ENCODE results near the gene NEK3. TPM values are rescaled to one million over a fixed set of nuclear protein-coding genes. Genes with fewer than 3 reads are reported as not detected.

The NEK3 gene
- total RNA-seq, 1 experiment from 2014 or later: 13.3 TPM

DNA sequence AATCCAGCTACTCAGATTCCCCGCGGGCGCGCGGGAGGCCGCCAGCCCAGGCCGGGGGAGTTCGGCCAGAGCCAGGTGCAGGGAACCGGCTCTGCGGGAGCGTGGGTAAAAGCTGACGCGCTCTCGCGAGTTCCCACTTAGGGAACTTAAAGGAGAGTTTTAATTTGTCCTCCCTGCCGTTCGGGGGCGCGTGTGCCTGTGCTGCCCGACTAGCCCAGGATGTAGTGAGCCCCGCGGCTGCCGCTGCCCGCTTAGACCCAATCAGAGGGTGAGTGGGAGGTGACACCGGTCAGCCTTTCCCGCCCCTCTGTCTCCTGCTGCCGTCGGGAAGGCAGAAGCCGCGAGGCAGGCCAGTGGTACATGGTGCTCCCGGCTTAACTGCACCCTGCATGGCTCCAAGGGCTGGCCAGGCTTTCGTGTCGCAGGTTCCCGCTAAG, 36.0 kb upstream of the NEK3 start:
- Mint-ChIP-seq H3K27me3 (ENCODE audit: low read depth) (no peaks in the 10 kb centered on the region), H3K9me3 (no peaks in the 10 kb centered on the region), H3K27ac (no peak overlapping the region), H3K4me3 (peak overlapping the region in 1 of 2 experiments; percentile 50; a peak in 2 of 5 replicates), H3K4me1 (peaks cover 8 to 11% of the 10 kb centered on the region in 2 experiments), H3K36me3 (ENCODE audit: insufficient read depth in 1 of 3, low read depth in 3 of 3) (peaks cover 0 to 2% (median 0%) of the 10 kb centered on the region in 3 experiments; a peak in 1 of 7 replicates)
- no peak overlapping the region for H3K18ac ChIP-seq (ENCODE audit: insufficient read length, low read depth, low read length)
- H3K14ac ChIP-seq (ENCODE audit: insufficient read depth, low read length): no peak overlapping the region
- no peak overlapping the region for H2BK20ac ChIP-seq (ENCODE audit: low read depth, low read length, poor library complexity, severe bottlenecking)
- H4K8ac ChIP-seq (replicated peaks; ENCODE audit: insufficient read length, low read depth, low read length): no peak overlapping the region
- H3K4ac ChIP-seq (ENCODE audit: low read depth, low read length): no peak overlapping the region
- H2BK12ac ChIP-seq (ENCODE audit: insufficient read length, low read depth, low read length): no peak overlapping the region
- peaks cover 6% of the 10 kb centered on the region; the same call in 1 of the 2 replicates for H3K79me2 ChIP-seq (ENCODE audit: insufficient read depth, low read length)
- no peak overlapping the region for H2BK15ac ChIP-seq (ENCODE audit: low read depth, low read length)
- no peaks in the 10 kb centered on the region for H4K20me1 ChIP-seq (ENCODE audit: control insufficient read depth, insufficient read depth, insufficient read length)
- H4K5ac ChIP-seq (ENCODE audit: insufficient read length, low read depth, low read length): no peak overlapping the region
- peaks cover 3% of the 10 kb centered on the region for H3K23me2 ChIP-seq (ENCODE audit: insufficient read length, low read depth, low read length, poor library complexity, severe bottlenecking)
- H2BK5ac ChIP-seq (ENCODE audit: insufficient read length, low read length): no peak overlapping the region
- no peak overlapping the region for H3K9ac ChIP-seq (ENCODE audit: extremely low read depth, insufficient read length, low read length)
- H3K27ac ChIP-seq (ENCODE audit: insufficient read length, low read depth, low read length): no peak overlapping the region
- H3K27me3 ChIP-seq (ENCODE audit: insufficient read depth, low read length): no peaks in the 10 kb centered on the region
- no peaks in the 10 kb centered on the region for H3K79me1 ChIP-seq (ENCODE audit: insufficient read depth, low read depth, low read length, poor library complexity, severe bottlenecking)
- peak; percentile 92 for DNase-seq
- no peak overlapping the region for H3K4me2 ChIP-seq (ENCODE audit: insufficient read depth, insufficient read length, low read length)
- no peak overlapping the region for H2AFZ ChIP-seq (ENCODE audit: low read length)
- H3K23ac ChIP-seq (ENCODE audit: insufficient read length, low read depth, low read length): no peak overlapping the region
- no peak overlapping the region for H3T11ph ChIP-seq (ENCODE audit: low read length)
- WGBS (ENCODE audit: extremely low coverage, insufficient read length, low lambda C conversion rate): no CpG with 5 or more reads among the region's 34 CpGs
- no peaks in the 10 kb centered on the region for H3K4me1 ChIP-seq (ENCODE audit: insufficient read depth, low read length)
- H2AK5ac ChIP-seq (ENCODE audit: insufficient read length, low read length): no peak overlapping the region
- no peak overlapping the region for H4K91ac ChIP-seq (ENCODE audit: insufficient read length, low read depth, low read length)
- no peak for TF ChIP-seq CTCF (conservative IDR thresholded peaks at IDR 0.05)
- no peaks in the 10 kb centered on the region for H3K9me3 ChIP-seq (ENCODE audit: control insufficient read depth, low read depth, low read length)
- no peak overlapping the region for H2BK120ac ChIP-seq (ENCODE audit: low read depth, low read length, poor library complexity, severe bottlenecking)
- H3K56ac ChIP-seq (ENCODE audit: insufficient read length, low read depth, low read length): no peak overlapping the region
